Raji (cell line): ENCODE measurements around the gene DPEP1.

ENCODE experiments used
- POLR2A ChIP-seq: IDR thresholded peaks from 2 replicates; pipeline ENCODE4 v1.6.1; 2011; ENCODE audit warnings: low read depth, low read length, control low read depth; ENCODE audit not compliant: insufficient read depth

Gene DPEP1

GRCh38 chr16:89586218-89586617 lies 27.2 kb upstream of the DPEP1 start:
- TF ChIP-seq POLR2A: no peak

- no peak for TF ChIP-seq POLR2A
Measured at GRCh38 chr16:89586853-89587252, 26.6 kb upstream of the DPEP1 start.

GRCh38 chr16:89588413-89589109 lies 24.9 kb upstream of the DPEP1 start:
- TF ChIP-seq POLR2A: no peak

GRCh38 chr16:89589241-89589926 lies 24.1 kb upstream of the DPEP1 start:
- no peak for TF ChIP-seq POLR2A

GRCh38 chr16:89593841-89594240 lies 19.6 kb upstream of the DPEP1 start:
- TF ChIP-seq POLR2A: no peak

GRCh38 chr16:89595330-89596060 lies 17.9 kb upstream of the DPEP1 start:
- no peak for TF ChIP-seq POLR2A

GRCh38 chr16:89596061-89596689 lies 17.3 kb upstream of the DPEP1 start:
- no peak for TF ChIP-seq POLR2A

GRCh38 chr16:89596957-89597649 lies 16.3 kb upstream of the DPEP1 start:
- TF ChIP-seq POLR2A: no peak

- TF ChIP-seq POLR2A: no peak
Measured at GRCh38 chr16:89598199-89598598, 15.2 kb upstream of the DPEP1 start.

- TF ChIP-seq POLR2A: no peak
Measured at GRCh38 chr16:89599451-89599858, 14.0 kb upstream of the DPEP1 start.

- no peak for TF ChIP-seq POLR2A
Measured at GRCh38 chr16:89599902-89600301, 13.5 kb upstream of the DPEP1 start.

- TF ChIP-seq POLR2A: no peak
Measured at GRCh38 chr16:89600427-89600826, 13.0 kb upstream of the DPEP1 start.

- TF ChIP-seq POLR2A: no peak
Measured at GRCh38 chr16:89600956-89601355, 12.5 kb upstream of the DPEP1 start.

- no peak for TF ChIP-seq POLR2A
Measured at GRCh38 chr16:89601906-89602272, 11.6 kb upstream of the DPEP1 start.
